HG03457 (cell line): Measurements from ENCODE around the gene TTLL8.

Experiments
- ATAC-seq: cut with Tn5 transposase; IDR thresholded peaks from one replicate; pipeline ENCODE4 v1.9.1; 2021; ENCODE audit warnings: moderate number of reproducible peaks; ENCODE audit not compliant: unreplicated experiment

Gene TTLL8

DNA sequence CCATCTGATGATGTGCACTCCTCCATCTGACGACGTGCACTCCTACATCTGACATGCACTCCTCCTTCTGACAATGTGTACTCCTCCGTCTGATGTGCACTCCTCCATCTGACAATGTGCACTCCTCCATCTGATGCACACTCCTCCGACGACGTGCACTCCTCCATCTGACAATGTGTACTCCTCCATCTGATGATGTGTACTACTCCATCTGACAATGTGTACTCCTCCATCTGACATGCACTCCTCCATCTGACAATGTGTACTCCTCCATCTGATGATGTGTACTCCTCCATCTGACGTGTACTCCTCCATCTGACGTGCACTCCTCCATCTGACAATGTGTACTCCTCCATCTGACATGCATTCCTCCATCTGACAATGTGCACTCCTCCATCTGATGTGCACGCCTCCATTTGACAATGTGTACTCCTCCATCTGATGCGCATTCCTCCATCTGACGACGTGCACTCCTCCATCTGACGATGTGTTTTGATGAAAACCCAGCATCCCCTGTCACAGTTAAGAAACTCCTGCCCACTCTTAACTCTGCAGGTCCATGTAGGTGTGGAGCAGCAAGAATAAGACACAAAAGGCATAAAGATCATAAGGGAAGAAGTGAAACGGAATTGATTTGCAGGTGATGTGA, 35.8 kb downstream of the TTLL8 start:
- no peak for ATAC-seq

DNA sequence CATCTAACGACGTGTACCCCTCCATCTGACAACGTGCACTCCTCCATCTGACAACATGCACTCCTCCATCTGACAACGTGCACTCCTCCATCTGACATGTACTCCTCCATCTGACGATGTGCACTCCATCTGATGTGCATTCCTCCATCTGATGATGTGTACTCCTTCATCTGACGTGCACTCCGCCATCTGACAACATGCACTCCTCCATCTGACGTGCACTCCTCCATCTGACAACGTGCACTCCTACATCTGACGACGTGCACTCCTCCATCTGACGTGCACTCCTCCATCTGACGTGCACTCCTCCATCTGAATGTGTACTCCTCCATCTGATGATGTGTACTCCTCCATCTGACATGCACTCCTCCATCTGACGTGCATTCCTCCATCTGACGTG, 37.5 kb downstream of the TTLL8 start:
- ATAC-seq: no peak

DNA sequence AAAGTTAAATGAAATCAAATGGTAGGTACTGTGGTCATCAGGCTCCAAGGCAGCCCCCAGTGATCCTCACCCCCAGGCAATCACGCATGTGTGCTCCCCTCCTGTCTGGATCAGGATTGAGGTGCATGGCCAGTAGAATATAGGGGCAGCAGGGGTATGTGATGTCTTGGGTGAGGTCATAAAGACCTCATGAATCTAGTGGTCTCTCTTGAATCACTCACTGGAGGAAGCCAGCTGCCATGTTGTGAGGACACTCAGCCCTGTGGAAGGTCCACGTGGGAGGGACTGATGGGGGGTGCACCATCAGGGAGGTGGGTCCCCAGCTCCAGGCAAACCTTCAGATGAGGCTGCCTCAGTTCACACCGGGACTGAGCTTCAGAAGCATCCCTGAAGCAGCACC, 38.8 kb downstream of the TTLL8 start:
- ATAC-seq: no peak

DNA sequence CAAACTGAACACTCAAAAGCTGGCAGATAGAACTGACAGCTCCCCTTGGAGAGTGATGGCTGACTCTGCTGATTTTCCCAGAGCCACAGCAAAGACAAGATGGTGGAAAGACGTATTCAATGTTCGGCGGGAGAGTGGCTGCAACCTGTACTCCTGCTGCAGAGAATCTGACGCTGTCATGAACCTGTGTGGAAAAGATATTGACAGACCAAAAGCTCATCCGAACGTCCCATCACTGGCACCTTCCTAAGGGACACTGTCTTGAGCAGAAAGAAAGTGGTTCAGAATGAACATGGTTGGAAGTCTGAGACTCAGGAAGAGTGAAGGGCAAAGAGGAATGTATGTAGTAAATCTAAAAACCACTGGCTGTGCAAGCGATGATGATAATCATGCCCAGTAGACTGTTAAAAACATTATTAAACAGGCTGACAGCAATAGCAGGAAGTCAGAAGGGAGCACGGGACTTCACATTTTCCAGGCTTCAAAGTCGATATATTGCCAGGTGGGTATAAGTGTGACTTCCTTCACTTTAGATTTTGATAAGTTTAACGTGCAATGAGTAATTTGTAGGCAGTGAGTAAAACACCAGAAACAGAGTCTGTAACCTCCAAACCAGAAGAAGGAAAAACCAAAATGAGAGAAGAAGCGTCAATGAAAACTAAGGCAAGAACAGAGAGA, 39.4 kb downstream of the TTLL8 start:
- no peak for ATAC-seq

DNA sequence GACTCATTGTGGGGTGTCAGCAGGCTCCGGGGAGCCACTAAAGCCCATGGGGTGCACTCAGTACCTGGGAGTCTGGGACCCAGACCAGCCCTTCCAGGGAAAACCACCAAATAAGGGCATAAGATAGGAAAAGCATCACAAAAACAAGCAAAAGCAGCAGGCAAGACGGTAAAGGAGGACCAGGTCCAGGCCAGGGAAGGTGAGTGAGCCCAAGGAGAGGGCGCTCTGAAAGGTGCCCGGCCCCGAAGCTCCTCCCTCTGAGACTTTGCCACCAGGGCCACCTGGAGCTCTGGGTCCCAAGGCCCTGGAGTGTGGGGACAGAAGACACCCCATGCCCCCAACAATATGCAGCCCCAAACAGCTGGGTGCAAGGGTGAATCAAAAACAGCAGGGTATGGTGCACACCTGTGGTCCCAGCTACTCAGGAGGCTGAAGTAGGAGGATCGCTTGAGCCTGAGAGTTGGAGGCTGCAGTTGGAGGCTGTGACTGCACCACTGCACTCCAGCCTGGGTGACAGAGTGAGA, 40.3 kb downstream of the TTLL8 start:
- no peak for ATAC-seq

DNA sequence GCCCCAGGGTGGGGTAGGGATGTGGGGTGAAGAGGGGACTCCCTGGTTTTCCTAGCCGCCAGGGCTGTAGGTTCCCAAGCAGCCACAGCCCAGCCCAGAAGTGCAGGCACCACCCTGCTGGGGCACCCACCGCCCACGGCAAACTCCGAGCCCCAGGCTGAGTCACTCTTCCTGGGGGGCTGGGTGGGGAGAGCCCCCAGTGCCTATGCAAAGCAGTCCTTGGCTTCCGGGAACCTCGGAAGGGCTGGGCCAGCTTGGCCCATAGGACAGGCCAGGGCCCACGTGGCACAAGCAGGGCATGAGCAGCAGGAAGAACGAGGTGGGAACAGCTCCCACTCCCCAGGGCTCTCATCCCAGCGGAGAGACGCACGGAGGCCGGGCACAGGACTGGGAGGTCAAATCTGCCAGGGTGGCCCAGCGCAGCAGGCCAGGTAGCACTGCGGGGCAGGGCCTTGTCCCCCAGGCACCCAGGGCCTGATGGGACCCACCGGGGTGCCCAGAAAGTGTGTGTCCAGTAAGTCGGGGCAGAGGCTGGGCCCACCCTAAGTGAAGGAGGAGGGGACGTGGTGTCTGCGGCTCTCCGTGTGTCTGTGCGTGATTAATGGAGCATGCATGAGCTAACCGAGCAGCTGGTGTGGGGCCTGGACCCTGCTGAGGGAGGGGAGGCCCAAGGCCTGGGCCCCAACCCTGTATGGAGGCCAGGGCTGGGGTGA, 41.0 kb downstream of the TTLL8 start:
- ATAC-seq: no peak

DNA sequence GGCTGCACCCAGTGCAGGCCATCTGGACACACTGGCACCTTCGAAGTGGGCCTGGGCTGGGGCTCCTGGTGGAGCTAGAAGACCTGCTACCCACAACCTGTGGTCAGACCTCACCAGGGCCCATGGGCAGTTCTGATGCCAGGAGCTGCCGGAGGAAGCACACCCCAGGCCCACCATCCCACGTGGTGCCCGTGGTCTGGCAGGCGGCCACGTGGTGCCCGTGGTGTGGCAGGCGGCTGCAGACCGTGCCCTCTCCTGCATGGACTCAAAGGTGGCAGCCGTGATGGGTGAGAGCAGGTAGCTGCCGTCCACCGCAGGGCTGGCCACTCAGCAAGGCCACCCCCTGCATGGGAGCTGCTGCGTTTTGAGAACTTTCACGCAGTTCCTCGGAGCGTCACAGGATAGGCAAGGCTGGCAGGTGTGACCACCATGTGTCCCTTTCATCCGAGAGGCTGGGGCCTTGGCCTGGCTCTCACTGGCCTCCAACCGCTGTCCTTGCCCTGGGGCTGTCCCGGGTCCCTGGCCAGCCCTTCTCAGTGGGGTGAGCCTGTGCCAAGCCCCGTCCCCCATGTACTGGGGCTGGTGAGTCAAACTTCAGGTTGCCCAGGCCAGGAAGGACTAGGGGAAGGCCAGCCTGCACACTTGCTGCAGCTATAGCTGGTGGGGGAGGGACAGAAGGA, 41.6 kb downstream of the TTLL8 start:
- no peak for ATAC-seq

DNA sequence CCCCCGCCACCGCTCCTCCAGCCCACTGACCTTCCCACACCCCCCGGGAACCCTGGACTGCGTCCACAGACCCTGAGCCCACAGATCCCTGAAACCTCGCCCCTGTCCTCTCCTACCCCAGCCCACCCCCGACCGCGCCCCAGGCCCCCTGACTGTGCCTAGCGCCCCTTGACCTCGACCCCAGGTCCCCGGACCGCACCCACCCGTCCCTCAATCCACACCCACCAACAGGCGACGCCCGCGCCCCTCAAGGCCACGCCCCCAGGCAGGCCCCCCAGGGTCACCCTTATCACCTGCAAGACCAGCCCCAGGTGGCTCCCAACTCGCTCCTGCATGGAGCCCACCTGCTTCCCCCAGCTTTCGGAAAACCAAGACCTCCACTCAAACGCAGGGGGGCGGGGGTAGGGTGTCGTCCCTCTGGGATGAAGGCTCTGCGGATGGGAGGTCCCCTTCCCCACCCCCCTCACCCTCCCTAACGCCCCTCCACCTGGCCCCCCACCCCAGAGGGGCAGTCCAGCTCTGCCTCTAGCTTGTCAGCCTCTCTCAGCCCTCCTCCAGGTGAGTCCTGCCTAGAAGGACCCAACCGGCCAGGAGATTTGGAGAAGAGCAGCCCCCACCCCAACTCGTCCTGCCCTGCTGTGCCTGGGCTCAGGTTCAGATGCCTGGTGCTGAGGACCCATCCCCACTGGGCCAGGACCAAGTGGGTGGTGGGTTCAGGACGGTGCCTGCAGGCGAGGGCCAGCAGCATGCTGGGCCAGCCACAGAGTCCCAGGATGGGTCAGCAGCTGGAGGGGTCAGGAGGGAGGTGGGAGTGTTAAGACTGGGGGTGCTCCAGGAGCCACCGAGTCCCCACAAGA, 42.4 kb downstream of the TTLL8 start:
- ATAC-seq: no peak

DNA sequence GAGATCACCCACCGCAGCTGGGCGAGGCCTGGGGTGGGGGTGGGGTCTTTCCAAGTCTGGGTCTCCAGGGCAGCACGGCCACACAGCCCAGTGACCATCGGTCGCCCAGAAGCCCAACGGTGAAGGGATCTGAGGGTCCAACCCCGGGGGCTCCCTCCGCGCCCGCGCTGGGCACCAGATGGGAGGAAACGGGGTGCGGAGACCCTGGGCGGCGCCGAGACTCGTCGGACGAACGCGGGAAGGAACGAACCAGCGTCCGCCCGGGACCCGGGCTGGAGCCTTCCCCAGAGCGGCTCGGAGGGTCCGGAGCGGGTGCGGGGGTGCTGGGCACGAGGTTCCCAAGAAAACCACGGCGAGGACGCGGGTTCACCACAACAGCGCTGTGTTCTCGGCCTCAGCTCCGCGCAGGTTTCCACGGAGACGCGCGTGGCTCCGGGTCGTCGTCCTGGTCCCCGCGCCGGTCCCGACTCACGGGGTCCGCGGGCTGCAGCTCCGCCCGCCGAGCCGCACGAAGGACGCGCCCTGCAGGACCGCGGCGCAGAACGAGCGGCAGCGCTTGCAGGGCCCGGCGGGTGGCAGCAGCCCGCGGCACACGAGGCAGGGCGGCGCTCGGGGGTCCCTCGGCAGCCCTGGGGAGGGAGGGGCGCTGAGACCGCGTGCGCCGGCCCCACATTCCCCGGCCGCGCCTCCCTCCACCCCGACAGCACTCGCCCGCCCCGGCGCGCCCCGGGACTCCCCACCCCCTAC, 43.3 kb downstream of the TTLL8 start:
- no peak for ATAC-seq

DNA sequence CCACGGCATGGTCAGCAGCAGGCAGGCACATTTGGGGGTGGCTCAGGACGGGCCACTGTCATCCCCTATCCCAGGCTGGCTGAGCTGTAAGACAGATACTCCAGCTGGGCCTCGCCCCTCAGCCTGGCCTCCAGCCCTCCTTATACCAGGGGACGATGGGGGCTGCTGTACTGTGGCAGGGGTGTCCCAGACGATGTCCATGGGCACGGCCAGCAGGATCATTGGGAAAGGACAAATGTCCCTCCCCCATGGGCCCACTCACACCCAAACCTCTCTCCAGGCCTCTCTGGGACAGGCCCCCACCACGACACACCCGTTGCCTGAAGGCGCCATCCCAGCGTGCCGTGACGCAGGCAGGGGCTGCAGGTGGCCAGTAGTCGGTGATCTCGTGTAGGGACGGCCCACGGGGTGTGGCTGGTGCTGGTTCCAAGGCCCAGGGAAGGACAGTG, 44.0 kb downstream of the TTLL8 start:
- no peak for ATAC-seq

DNA sequence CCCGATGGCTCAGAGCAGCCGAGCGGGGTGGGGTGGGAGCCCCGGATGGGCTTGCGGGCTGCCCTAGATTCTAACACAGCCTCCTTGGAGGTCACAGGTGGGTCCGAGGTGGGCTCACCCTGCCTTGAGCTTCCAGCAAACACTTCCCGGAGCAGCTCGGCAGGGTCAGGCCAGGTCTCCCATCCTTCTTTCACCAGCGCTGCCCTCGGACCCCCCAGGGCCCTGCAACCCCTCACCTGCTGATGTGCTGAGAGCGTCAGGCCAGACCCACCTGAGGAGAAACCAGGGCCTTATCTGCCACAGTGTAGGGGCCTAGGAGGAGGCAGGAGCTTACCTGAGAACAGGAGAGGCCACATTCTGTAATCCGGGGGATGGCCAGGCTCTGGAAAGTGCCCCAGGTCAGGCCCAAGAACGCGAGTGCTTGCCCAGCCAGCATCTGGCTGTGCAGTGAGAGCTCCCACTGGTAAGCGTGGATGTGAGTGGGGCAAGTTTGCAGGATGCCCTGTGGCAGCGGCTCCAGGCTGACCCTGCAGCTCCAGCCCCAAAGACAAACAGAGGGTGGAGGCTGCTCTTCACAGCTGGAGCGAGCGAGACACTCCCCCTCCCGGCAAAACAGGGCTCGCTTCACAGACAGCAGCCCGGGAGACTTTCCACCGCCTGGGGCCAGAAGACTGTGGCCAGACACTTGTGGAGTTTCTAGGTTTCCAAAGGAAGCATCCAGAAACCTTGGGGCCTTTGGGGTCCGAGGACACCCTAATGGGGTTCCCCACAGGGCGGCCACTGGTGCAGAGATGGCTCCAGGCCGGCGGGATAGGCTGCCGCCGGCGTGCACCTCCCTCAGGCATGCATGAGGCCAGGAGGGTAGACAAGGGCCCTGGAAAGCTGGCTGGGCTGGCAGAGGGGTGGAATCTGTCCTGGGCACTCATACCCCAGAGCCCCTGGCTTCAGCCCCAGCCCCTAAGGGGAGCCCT, 45.6 kb downstream of the TTLL8 start, which contains the start of gene IL17REL:
TSS of gene IL17REL (minus strand) at position 555 of the 971 bp plus-strand sequence. CDS start at position 436, 119 bp downstream.
- ATAC-seq: no peak

DNA sequence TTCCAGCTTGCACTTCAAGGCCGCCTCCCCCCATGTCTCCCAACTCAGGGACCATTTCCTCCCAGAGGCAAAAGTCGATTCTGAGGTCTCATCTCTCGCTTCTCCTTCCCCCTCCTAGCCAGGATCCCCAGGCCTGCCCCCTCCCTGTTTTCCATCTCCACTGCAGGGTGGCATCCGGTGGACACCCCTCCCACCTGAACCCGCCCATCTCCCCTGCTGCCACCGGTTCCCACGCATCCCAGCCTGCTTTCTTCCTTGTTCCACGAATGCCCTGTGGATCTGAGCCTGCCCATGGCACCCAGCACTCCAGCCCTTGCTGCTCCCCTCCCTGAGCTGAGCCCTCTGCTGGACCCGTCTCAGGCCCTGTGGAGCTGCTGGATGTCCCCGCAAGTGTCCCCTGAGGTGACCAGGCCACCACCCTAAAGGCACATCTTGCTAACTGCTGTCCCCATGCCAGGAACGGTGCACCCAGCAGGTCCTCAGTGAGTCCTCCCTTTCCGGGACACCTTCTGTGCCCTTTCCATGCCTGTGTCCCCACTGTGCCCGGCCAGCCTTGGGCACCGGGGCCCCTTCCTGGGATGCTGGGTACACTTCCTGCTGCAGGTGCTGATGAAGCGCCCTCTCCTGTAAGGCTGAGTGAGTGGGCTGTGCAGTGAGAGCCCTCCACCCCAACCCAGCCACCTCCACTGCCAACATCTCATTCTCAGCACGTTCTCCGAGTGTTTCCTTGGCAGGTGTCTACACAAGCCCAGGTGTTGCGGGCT, 46.5 kb downstream of the TTLL8 start:
- no peak for ATAC-seq

DNA sequence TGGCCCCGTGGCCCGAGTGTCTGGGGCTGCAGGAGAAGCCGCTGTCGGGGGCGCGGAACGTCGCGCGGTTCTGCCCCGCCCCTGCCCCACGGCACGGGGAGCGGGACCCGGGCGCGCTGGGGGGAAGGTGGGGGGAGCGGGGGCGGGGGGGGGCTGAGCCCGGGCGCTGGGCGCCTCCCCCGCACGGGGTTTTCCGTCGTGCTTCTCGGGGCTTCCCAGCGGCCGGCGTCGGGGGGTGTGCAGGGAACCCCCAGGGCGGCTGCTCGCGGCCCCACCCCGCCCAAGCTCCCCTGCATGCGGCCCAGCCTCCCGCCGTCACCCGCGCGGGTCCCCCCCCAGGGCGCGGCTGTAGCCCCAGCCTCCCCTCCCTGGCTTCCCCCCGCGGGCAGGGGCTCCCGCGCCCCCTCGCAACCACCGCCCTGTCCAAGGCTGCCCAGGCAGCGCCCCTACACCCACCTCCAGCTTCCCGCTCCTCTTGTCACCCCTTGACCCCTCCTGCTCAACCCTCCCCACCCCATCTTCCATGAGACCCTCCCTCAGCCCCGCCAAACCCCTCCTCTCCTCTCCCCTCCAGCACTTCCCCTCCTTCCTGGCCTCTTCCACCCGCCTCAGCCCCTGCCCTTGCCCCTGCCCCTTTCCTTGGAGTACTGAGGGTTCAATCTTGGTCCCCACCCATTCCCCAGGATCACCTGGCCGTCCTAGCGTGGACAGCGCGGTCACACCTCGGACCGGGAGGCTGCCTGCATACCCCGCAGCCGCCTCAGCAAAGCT, 47.2 kb downstream of the TTLL8 start:
- ATAC-seq: no peak

DNA sequence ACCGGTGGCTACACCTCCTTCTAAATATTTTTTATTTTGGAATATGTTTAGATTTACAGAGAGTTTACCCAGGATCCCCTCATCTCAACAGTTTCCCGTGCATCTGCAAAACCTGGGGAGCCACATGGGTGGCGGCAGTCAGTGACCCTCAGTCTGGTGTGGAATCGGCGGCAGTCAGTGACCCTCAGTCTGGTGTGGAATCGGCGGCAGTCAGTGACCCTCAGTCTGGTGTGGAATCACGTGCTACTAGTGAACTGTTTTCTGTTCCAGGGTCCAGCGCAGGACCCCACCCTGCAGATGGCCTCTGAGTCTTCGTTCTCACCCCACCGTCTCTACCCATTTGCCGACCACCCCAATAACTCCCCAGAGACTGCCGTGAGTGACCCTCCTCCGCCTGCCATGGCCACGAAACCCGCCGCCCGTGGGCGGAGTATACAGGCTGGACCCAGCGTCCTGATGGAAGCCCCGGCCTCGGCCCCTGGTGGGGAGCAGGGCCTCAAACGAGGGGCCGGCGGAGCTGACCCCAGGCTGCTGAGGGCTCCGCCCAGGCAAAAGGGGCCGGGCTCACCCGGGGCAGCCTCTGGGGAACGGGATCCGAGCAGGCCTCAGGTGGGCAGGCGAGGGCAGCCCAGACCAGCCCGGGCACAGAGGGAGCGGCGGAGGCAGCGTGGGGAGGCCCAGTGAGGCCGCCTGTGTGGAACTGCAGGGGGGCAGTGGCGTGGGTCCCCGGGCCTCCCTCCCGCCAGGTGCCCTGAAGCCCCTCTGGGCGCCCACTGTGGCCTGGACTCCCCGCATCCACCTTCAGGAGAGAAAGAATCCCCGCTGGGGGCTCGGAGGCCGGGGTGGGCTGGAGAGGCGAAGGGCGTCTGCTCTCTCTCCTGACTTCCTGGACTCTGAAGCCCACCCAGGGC, 48.1 kb downstream of the TTLL8 start:
- no peak for ATAC-seq

DNA sequence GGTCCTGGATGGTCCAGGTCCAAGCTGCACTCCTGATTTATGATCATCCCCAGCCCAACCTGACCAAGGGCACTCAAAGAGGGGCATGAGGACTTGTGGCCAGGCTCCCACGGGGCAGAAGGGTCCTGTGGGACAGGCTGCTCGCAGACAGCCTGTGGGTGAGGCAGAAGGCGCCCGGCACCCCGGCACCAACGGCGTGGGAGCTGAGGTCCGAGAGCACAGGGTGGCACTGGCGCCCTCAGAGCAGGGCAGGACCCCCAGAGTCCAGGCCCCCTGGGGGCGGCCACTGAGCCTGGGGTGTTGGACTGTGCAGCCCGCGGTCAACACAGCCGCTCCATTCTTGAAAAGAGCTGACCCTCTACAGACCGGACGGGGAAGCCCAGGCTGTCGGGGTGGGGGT, 48.8 kb downstream of the TTLL8 start:
- no peak for ATAC-seq
